Suprapubic skin (tissue), 4 donors: ENCODE measurements around the gene CAMSAP3. TPM values are rescaled to one million over a fixed set of nuclear protein-coding genes. Genes with fewer than 3 reads are reported as not detected.

Source experiments
- DNase-seq, 2 donors: peaks; one replicate each; pipeline ENCODE4 v3.0.0-alpha.2; 2019; ENCODE audit warnings: low spot score in 2 of 2
- H3K27ac ChIP-seq: fragments of 200-600 bp; sonication (generic); one replicate; pipeline ENCODE4 v1.5.1; 2019
- H3K27me3 ChIP-seq: fragments of 200-600 bp; sonication (generic); one replicate; pipeline ENCODE4 v1.5.1; 2019
- H3K36me3 ChIP-seq: fragments of 200-600 bp; sonication (generic); one replicate; pipeline ENCODE4 v1.5.1; 2019
- H3K4me1 ChIP-seq: fragments of 200-600 bp; sonication (generic); one replicate; pipeline ENCODE4 v1.5.1; 2019
- H3K4me3 ChIP-seq: fragments of 200-600 bp; sonication (generic); one replicate; pipeline ENCODE4 v1.5.1; 2019; ENCODE audit warnings: mild to moderate bottlenecking
- H3K9me3 ChIP-seq: fragments of 200-600 bp; sonication (generic); one replicate; pipeline ENCODE4 v1.5.1; 2019
- EP300 ChIP-seq: sonication (generic); formaldehyde crosslinking; IDR thresholded peaks from one replicate; pipeline ENCODE4 v1.6.1; 2017; ENCODE audit warnings: antibody characterized with exemption
- POLR2A ChIP-seq, 2 donors: fragments of 450-650 bp; IDR thresholded peaks; one replicate each; pipeline ENCODE4 v1.6.1; 2017; ENCODE audit warnings: antibody characterized with exemption in 2 of 2, mild to moderate bottlenecking in 2 of 2, moderate library complexity in 2 of 2
- POLR2AphosphoS5 ChIP-seq, 3 donors: sonication (generic); formaldehyde crosslinking; IDR thresholded peaks; one replicate each; pipeline ENCODE4 v1.6.1; 2017; ENCODE audit warnings: antibody characterized with exemption in 3 of 3
- WGBS: methylation state at CpG from one replicate; pipeline ENCODE4 v1.1.5; 2018; 5-methylcytosine and 5-hydroxymethylcytosine counted together
- total RNA-seq, 4 donors: library from RNA; depleted of rRNA; stranded (reverse); fragments of >200 nt; gene quantifications; one replicate each; pipeline ENCODE4 v1.1.0, GENCODE V29; 2016
- TF ChIP-seq, protein P1 (sequence below), 2 donors: fragments of 200-600 bp in 1 of 2; fragments of 450-650 bp in 1 of 2; sonication (generic) in 1 of 2; IDR thresholded peaks; one replicate each; pipeline ENCODE4 v1.5.1; 2016 to 2019; ENCODE audit warnings: antibody characterized with exemption in 2 of 2, mild to moderate bottlenecking in 1 of 2, moderate library complexity in 1 of 2

The CAMSAP3 gene
- total RNA-seq, 4 donors from 2014 or later, result 60.5 to 82.7 (median 63.9) TPM

- WGBS, result 0% methylated on average over 3 of the region's 61 CpGs
- Histone ChIP-seq H3K9me3 (no peaks in the 10 kb centered on the region), H3K27ac (peak within 1 kb of the TSS; percentile 88), H3K27me3 (peaks cover 18% of the 10 kb centered on the region), H3K36me3 (peaks cover 11% of the 10 kb centered on the region), H3K4me3 (peak within 1 kb of the TSS; percentile 74), H3K4me1 (peaks cover 20% of the 10 kb centered on the region)
- DNase-seq, result no peak
- TF ChIP-seq POLR2AphosphoS5 (IDR thresholded peaks at IDR 0.05), result no peak
- TF ChIP-seq POLR2A (IDR thresholded peaks at IDR 0.05), result peak in 1 of 2 donors; percentile 56
- no peak for TF ChIP-seq EP300
- TF ChIP-seq, protein P1, sequence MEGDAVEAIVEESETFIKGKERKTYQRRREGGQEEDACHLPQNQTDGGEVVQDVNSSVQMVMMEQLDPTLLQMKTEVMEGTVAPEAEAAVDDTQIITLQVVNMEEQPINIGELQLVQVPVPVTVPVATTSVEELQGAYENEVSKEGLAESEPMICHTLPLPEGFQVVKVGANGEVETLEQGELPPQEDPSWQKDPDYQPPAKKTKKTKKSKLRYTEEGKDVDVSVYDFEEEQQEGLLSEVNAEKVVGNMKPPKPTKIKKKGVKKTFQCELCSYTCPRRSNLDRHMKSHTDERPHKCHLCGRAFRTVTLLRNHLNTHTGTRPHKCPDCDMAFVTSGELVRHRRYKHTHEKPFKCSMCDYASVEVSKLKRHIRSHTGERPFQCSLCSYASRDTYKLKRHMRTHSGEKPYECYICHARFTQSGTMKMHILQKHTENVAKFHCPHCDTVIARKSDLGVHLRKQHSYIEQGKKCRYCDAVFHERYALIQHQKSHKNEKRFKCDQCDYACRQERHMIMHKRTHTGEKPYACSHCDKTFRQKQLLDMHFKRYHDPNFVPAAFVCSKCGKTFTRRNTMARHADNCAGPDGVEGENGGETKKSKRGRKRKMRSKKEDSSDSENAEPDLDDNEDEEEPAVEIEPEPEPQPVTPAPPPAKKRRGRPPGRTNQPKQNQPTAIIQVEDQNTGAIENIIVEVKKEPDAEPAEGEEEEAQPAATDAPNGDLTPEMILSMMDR (IDR thresholded peaks at IDR 0.05), result peak in 1 of 2 donors; percentile 14
Measured at GRCh38 chr19:7636691-7637373, 41.2 kb downstream of the CAMSAP3 start, which contains the start of gene STXBP2. Gene STXBP2 (plus strand): TSS chr19:7637110. CDS start chr19:7637150, 40 bp downstream.

DNA sequence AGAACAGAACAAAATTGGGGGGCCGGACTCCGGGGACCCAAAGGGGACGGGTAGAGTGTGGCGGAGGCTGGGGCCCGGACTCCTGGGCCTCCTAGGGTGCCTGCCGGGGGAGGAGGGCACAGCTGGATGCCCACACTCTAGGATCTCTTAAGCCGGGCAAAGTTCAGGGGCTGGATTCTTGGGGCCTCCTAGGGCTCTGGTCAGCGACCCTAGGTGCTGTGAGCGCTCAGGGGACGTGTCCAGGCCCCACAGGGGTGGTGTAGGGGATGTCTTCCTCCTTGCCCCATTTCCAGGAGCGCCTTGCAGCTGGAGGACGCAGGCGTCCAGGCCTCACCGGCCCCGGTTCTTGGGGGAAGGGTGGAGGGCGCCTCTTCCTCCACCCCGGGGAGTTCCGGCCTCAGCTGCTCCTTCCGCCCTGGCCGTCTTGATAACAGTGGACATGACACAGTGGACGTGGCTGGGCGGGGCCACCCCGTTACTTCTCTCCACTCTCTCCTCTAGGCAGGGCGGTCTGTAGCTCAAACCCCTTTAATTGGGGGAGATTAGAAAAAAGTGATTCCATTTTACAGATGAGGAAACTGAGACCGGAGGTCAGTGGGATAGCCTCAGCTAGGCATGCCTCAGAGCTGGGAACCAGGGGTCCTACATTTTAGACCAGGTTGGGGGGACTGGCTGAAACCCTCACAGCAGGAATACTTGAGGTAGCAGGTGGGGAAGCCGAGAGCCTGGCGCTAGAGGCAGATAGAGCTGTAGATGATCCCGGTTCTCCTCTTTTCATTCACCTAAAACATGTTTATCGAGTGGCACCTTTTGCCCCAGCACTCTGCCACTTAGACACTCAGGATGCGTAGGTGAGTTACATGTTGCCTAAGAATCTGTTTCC lies 42.0 kb downstream of the CAMSAP3 start:
- Histone ChIP-seq H3K27me3 (peaks cover 18% of the 10 kb centered on the region), H3K4me3 (peak overlapping the region; percentile 74), H3K4me1 (peaks cover 20% of the 10 kb centered on the region), H3K36me3 (peaks cover 9% of the 10 kb centered on the region), H3K27ac (peak overlapping the region; percentile 88), H3K9me3 (no peaks in the 10 kb centered on the region)
- WGBS, result 59% methylated on average over 14 of the region's 30 CpGs
- TF ChIP-seq EP300 (no peak), POLR2A (IDR thresholded peaks at IDR 0.05) (no peak), POLR2AphosphoS5 (IDR thresholded peaks at IDR 0.05) (no peak)
- TF ChIP-seq, protein P1 (IDR thresholded peaks at IDR 0.05), result no peak
- no peak for DNase-seq

DNA sequence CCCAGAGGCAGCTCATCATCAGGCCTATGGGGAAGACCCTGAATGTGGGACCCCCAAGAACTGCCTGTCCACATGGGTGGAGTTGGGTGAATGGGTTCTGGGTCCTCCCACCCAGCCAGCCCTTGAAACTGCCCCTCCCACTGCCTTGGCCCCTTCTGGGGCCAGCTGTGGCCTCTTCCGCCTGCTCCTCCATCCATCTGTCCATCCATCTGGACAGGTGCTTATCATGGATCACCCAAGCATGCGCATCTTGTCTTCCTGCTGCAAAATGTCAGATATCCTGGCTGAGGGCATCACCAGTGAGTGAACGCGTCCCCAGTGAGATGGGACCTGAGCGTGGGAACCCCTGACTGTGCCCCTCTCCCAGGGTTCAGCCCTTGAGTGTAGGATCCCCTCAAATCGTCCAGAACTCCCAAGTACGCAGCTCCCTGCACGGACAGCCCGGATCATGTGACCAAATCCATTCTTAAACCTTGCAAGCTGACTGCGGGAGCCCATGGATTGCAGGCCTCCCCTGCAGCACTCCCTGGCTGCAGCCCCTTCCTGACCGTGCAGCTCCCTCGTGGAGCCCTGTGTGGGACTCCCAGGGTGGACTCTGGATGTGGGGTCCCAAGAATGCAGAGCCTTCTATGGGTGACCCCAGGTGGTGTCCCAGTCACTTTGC lies 43.3 kb downstream of the CAMSAP3 start:
- H3K36me3 ChIP-seq, result peaks cover 5% of the 10 kb centered on the region
- TF ChIP-seq, protein P1 (IDR thresholded peaks at IDR 0.05), result no peak
- TF ChIP-seq EP300 (no peak), POLR2A (IDR thresholded peaks at IDR 0.05) (no peak), POLR2AphosphoS5 (IDR thresholded peaks at IDR 0.05) (no peak)
- no peak overlapping the region for H3K4me3 ChIP-seq
- H3K9me3 ChIP-seq, result no peaks in the 10 kb centered on the region
- H3K4me1 ChIP-seq, result peaks cover 20% of the 10 kb centered on the region
- peaks cover 18% of the 10 kb centered on the region for H3K27me3 ChIP-seq
- 92% methylated on average over 9 of the region's 12 CpGs for WGBS
- DNase-seq, result no peak
- H3K27ac ChIP-seq, result no peak overlapping the region

DNA sequence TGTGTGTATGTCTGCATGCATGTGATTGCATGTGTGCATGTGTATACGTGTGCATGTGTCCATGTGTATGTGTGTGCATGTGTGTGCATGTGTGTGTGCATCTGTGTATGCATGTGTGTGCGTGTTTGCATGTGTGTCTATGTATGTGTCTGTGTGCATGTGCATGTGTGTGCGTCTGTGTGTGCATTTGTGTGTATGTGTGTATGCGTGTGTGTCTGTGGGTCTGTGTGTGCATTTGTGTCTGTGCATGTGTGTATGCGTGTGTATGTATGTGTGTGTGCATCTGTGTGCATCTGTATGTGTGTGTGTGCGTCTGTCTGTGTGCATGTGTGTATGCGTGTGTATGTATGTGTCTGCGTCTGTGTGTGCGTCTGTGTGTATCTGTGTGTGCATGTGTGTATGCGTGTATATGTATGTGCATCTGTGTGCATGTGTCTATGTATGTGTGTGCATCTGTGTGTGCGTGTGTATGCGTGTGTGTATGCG lies 44.2 kb downstream of the CAMSAP3 start:
- Histone ChIP-seq H3K27me3 (peaks cover 18% of the 10 kb centered on the region), H3K4me1 (peaks cover 20% of the 10 kb centered on the region), H3K36me3 (peaks cover 8% of the 10 kb centered on the region), H3K4me3 (no peak overlapping the region), H3K9me3 (no peaks in the 10 kb centered on the region), H3K27ac (no peak overlapping the region)
- 95% methylated on average over 13 of the region's 13 CpGs for WGBS
- TF ChIP-seq POLR2AphosphoS5 (IDR thresholded peaks at IDR 0.05) (no peak), POLR2A (IDR thresholded peaks at IDR 0.05) (no peak), EP300 (no peak)
- TF ChIP-seq, protein P1 (IDR thresholded peaks at IDR 0.05), result no peak
- no peak for DNase-seq
